ENCODE results near the gene PPFIBP2. TPM values are rescaled to one million over a fixed set of nuclear protein-coding genes. Genes with fewer than 3 reads are reported as not detected.

PPFIBP2 gene
- total RNA-seq, 1 donor from 2014 or later, result 15.0 TPM

DNA sequence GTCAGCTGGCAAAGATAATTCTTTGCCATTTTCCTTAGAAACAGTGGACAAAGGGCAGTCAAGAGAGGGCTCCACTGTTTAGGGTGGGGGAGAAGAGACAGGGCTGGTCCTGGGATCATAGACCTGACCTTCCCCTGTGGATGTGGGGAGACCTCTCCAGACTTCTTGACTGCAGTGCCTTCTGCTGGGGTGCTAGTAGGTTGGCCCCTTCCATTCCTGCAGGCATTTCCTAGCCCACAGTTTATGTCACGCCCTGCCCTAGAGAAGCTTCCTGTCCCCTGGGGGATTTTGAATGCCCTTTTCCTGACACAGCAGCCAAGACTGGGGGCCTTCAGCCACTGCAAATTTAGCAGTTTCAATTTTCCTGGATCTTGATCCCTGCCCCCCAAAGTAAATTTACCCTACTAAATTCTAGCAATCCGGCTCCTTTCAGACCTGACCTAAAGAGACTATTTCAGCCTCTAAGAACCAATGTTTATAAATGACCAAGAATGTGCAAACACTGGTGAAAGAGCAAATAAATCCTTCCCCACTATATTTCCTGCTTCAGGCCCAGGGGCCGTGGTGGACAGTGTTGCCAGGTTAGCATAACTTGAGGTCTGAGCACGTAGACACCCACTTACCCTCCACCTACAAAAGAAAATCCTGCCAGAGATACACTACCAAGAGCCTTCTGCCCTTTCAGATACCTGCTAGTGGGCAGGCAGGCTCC, 58.4 kb downstream of the PPFIBP2 start:
- DNase-seq (ENCODE audit: low read depth), result no peak
- no peak for FAIRE-seq
- TF ChIP-seq, protein P1, sequence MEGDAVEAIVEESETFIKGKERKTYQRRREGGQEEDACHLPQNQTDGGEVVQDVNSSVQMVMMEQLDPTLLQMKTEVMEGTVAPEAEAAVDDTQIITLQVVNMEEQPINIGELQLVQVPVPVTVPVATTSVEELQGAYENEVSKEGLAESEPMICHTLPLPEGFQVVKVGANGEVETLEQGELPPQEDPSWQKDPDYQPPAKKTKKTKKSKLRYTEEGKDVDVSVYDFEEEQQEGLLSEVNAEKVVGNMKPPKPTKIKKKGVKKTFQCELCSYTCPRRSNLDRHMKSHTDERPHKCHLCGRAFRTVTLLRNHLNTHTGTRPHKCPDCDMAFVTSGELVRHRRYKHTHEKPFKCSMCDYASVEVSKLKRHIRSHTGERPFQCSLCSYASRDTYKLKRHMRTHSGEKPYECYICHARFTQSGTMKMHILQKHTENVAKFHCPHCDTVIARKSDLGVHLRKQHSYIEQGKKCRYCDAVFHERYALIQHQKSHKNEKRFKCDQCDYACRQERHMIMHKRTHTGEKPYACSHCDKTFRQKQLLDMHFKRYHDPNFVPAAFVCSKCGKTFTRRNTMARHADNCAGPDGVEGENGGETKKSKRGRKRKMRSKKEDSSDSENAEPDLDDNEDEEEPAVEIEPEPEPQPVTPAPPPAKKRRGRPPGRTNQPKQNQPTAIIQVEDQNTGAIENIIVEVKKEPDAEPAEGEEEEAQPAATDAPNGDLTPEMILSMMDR (IDR thresholded peaks at IDR 0.05; ENCODE audit: insufficient read depth, low read length, severe bottlenecking), result no peak

DNA sequence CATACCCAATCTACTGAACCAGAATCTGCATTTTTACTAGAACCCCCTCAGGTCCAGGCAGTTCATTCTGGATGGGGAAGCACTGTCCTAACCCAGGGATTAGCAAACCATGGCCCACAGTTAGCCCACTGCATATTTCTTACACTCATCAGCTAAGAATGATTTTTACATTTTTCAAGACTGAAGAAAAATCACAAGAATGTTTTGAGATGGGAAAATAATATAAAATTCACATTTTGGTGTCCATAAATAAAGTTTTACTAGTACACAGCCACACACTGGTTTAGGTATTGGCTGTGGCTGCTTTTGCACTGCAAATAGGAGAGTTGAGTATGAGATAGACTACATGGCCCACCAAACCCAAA, 59.4 kb downstream of the PPFIBP2 start:
- FAIRE-seq (no peak), DNase-seq (ENCODE audit: low read depth) (no peak)
- Histone ChIP-seq H3K4me3 (ENCODE audit: low read depth, low read length) (no peak overlapping the region), H3K27me3 (ENCODE audit: control insufficient read depth, insufficient read depth, low read length) (no peaks in the 10 kb centered on the region), H3K36me3 (ENCODE audit: control insufficient read depth, insufficient read depth, low read length) (no peaks in the 10 kb centered on the region)
- TF ChIP-seq, protein P1 (IDR thresholded peaks at IDR 0.05; ENCODE audit: insufficient read depth, low read length, severe bottlenecking), result no peak

More for the DNA sequence above, 58.4 kb downstream of the PPFIBP2 start:
- Histone ChIP-seq H3K4me3 (ENCODE audit: low read depth, low read length) (no peak overlapping the region), H3K27me3 (ENCODE audit: control insufficient read depth, insufficient read depth, low read length) (no peaks in the 10 kb centered on the region), H3K36me3 (ENCODE audit: control insufficient read depth, insufficient read depth, low read length) (no peaks in the 10 kb centered on the region)

DNA sequence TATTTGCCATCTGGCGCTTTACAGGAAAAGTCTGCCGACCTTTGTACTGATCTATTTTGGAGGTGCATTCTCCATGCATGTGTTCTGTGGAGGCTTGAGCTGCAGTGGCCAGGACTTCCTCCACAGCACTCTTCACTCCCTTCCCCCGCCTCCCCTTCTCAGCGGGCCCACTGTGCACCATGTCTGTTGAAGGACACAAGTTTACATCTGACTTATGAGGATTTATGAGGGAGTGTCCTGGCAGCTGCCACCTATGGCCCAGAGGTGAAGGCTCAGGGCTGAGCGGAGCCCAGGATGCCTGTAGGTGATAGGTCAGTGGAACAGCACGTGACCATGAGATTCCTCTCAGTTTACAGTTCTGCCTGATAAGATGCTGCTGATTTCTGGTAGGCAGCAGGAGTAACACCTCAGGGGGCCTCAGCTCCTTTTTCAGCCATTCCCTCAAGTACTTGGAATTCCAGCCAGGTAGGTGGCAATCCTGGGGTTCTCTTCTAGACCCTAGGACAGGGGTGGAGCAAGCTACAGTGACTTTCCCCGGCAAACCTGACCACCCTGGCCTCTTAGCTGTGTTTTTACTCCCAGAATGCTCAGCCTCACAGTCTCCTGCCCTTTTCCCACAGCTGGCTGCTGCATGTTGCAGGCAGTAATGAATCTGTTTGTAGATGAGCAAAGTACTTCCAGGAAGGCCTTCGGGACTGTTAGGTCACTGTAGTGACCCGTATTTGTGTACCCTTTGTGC, 59.9 kb downstream of the PPFIBP2 start:
- Histone ChIP-seq H3K27me3 (ENCODE audit: control insufficient read depth, insufficient read depth, low read length) (no peaks in the 10 kb centered on the region), H3K4me3 (ENCODE audit: low read depth, low read length) (no peak overlapping the region), H3K36me3 (ENCODE audit: control insufficient read depth, insufficient read depth, low read length) (no peaks in the 10 kb centered on the region)
- FAIRE-seq, result peak; percentile 60
- DNase-seq (ENCODE audit: low read depth), result no peak
- TF ChIP-seq, protein P1 (IDR thresholded peaks at IDR 0.05; ENCODE audit: insufficient read depth, low read length, severe bottlenecking), result no peak

DNA sequence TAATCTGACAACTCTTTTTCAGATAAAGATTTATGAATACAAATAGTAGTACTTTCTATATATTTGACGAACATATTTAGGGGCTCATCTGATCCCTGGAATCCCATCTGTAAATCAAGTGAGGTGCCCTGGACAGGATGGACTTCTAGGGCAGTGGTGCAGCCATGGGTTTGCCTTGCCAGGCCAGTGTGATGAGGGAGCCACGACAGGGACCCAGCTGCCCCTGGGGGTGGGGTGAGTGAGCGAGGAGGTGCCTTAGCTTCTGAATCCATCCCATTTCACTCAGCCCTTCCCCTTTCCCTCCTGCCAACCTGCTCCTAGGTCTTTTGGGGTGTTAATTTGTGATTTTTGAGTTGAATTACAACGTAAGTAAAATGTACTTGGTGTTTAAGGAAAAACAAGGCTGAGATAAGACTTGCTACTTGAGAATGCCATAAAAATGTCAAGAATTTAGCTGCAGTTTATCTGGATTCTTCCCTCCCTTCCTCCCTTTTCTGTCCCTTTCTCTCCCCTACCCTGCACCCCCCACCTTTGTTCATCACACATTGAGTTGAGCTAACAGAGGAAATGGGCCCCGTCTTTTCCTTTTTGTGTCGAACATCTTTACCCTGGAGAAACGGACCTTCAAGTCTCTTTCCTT, 60.8 kb downstream of the PPFIBP2 start:
- H3K27me3 ChIP-seq (ENCODE audit: control insufficient read depth, insufficient read depth, low read length), result no peaks in the 10 kb centered on the region
- DNase-seq (ENCODE audit: low read depth) (no peak), FAIRE-seq (no peak)
- TF ChIP-seq, protein P1 (IDR thresholded peaks at IDR 0.05; ENCODE audit: insufficient read depth, low read length, severe bottlenecking), result no peak
- H3K36me3 ChIP-seq (ENCODE audit: control insufficient read depth, insufficient read depth, low read length), result no peaks in the 10 kb centered on the region
- H3K4me3 ChIP-seq (ENCODE audit: low read depth, low read length), result no peak overlapping the region

DNA sequence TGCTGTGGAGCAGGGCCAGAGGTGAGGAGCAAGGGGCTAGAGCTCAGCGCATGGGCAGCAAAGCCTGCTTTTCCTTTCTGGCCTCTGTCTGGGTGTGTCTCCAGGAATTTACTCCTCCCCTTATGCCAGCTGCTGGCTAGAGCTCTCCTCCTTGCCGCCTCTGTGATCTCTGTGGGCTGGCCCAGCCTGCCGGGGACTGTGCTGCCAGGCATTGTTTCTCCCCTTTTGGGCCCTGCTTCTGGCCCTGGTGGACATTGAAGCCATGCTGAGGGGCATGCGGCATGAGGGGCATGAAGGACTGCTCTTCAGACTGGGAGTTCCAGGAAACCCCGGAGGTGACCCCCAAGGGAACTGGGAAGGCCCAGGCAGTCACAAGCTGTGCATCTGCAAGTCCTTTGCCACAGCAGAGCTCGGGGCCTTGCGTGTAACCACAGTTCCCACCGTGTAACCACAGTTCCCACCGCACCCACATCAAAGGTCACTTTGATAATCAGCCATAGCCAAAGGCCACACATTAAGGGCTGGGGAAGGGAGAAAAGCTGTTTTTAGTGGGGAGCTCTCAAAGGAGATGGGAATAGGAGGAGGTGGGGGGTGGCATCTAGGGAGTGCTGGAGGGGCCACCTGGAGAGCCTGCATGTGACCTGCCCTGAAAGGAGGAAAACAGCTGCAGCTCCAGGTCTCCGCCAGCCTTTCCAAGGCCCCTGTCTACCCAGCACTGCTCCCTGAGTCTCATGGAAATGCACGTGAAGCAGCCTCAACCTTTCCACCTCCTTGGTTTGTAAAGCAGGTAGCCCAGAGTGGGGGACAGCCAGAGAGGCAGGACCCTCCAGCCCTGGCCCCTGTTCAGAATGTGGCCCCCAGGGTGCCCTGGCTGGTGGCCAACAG, 62.3 kb downstream of the PPFIBP2 start:
- FAIRE-seq, result no peak
- Histone ChIP-seq H3K27me3 (ENCODE audit: control insufficient read depth, insufficient read depth, low read length) (no peaks in the 10 kb centered on the region), H3K36me3 (ENCODE audit: control insufficient read depth, insufficient read depth, low read length) (no peaks in the 10 kb centered on the region), H3K4me3 (ENCODE audit: low read depth, low read length) (no peak overlapping the region)
- TF ChIP-seq, protein P1 (IDR thresholded peaks at IDR 0.05; ENCODE audit: insufficient read depth, low read length, severe bottlenecking), result no peak
- DNase-seq (ENCODE audit: low read depth), result peak; percentile 44

All from bronchial epithelial cell (primary cell).